ENCODE measurements around the gene PPTC7. TPM values are rescaled to one million over a fixed set of nuclear protein-coding genes. Genes with fewer than 3 reads are reported as not detected.
"Not testable (repeated sequence)": the region's sequence is repeated elsewhere in the genome, so short reads cannot be mapped to it uniquely, and the experiment has no call there.

PPTC7 gene
- total RNA-seq, 1 donor from 2014 or later = 10.3 TPM

DNA sequence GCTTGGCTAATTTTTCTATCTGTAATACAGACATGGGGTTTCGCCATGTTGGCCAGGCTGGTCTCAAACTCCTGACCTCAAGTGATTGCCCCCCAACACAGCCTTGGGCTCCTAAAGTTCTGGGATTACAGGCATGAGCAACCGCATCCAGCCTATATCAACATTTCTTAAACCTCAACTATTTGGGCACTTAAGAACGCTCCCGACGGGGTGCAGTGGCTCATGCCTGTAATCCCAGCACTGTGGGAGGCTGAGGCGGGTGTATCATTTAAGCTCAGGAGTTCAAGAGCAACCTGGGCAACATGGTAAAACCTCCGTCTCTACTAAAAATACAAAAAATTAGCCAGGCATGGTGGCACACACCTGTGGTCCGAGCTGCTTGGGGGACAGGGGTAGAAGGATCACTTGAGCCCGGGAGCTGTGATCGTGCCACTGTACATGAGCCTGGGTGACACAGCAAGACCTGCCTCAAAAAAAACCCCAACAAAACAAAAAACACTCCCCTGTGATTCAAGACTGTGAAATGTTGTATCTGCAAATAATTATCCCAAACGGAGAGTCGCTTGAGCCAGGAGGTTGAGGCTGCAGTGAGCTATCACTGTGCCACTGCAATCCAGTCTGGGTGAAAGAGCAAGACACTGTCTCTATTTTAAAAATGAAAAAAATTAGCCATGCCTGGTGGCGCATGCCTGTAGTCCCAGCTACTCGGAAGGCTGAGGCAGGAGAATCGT is 21.5 kb downstream of the PPTC7 start:
- DNase-seq = no peak

DNA sequence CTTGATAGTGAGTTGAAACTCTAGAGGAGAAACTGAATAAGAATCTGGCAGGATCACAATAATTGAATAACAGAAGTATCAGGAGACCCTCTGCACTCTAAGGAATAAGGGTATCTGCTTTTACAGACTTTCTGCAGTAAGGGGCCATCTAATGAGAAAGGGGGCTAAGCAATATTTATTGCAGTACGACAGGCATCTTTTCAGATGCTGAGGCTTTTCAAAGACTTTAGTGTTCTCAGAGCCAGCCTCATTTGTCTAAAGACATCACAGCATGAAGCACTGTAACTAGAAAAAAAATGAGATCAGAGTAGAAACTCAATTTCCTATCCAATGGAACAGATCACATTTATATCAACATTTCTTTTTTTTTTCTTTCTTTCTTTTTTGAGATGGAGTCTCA is 22.2 kb downstream of the PPTC7 start:
- no peak for DNase-seq

DNA sequence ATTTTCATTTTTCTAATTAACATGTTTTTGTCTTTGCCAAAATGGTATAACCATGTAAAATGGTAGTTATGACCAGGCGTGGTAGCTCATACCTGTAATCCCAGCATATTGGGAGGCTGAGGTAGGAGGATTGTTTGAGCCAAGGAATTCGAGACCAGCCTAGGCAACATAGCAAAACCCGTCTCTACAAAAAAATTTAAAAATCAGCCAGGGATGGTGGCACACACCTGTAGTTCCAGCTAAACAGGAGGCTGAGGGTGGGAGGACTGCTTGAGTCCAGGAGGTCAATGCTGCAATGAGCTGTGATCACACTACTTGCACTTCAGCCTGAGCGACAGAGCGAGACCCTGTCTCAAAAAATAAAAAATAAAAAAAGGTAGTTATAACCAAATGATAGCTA is 23.1 kb downstream of the PPTC7 start:
- no peak for DNase-seq

DNA sequence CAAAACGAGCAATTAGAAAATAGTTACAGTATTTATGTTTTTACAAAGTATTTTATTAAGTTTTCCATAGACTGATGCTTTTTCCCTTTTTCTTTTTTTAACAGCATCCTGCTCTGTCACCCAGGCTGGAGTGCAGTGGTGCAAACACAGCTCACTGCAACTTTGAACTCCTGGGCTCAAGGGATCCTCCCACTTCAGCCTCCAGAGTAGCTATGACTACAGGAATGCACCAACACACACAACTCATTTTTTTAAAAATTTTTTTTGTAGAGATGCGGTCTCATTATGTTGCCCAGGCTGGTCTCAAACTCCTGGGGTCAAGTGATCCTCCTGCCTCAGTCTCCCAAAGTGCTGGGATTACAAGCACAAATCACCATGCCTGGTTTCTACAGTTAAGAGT is 24.2 kb downstream of the PPTC7 start:
- not testable (repeated sequence) for DNase-seq

DNA sequence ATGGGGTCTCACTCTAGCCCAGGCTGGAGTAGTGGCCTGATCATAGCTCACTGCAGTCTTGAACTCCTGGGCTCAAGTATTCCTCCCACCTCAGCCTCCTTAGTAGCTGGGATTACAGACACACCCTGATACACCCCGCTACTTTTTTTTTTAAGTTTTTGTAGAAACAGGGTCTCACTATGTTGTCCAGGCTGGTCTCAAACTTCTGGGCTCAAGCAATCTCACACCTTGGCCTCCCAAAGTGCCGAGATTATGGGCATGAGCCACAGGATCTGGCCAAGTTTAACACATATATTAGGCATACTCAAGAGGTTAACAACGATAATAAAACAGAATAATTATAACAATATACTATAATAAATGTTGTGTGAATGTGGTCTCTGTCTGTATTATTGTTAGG is 25.8 kb downstream of the PPTC7 start:
- no peak for DNase-seq

DNA sequence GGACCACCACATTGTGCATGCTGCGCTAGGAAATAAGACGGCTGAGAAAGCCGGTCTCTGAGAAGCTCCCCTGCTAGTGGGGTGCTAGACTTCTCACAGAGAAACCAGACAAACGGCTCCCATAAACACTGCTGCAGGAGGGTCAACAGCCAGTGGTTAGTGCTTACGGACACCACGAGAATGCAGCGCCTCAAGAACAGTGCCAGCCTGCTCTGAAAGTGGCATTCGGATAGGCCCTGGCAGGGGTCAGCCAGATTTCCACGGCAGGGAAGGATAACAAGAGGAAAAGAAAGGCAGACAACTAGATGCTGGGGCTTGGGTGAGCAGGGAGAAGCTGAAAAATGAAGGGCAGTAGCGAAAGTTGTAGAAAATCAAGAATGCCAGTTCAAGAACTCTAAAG is 26.4 kb downstream of the PPTC7 start:
- DNase-seq = no peak

DNA sequence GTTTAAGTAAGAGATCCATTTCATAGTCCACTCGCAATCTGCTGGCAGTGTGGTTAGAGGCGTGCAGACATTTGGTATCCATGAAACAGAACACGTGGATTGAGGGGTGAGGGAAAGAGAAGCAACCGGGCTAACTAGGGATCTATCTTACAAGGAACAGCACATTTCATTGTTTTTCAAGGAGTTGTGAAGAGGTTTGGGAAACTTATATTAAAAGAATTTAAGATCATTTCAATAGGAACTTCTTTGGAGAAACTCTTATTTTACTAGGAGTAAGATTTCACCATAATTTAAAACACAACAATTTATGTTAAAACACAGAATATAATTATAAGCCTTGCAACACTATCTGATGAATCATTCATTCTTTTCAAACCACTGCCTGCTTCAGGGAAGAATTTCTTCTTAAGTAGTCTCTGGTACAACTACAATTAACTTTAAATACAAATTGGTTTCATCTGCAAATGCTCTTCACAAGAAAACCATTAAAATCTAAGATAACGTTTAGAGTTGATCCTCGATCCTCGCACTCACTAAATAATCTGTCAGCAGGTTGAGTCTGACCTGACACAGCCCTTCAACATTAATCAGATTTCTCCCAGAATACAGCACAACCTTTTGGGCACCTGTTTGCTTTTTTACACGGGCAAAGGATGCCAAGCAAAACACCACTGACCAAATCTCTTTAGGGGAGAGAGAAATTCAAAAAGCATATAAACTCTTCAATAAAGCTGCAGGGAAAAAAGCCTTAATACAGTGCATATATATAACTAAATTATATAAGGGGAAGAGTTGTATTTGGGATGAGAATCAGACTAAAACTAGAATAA is 27.3 kb downstream of the PPTC7 start:
- no peak for DNase-seq

DNA sequence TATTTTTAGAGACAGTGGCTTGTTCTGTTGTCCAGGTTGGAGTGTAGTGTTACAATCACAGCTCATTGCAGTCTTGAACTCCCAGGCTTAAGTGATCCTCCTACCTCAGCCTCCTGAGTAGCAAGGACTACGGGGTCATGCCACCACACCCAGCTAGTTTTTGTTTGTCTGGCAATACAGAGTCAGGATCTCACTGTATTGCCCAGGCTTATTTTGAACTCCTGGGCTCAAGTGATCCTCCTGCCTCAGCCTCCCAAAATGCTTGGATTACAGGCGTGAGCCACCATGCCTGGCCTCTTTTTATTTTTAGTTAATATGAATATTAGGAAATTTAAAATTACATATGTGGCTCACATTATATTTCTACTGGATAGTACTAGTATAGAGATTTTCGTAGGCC is 28.9 kb downstream of the PPTC7 start:
- DNase-seq = no peak

DNA sequence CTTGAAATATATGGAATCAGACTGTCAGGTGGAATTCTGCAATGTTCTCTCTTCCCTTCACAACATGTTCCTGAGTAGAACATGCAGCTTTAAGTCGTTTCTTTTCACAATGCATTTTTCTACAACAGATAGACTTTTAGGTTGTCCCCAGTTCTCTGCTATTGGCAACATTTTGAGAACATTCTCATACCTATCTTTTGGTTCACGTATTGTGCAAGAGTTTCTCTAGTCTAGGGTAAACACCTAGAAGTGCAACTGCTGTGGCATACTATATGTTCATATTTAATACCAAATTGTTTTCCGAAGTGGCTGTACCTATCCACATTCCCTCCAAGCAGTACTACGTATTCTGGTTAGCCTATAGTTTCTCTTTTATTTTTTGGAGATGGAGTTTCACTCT is 32.1 kb downstream of the PPTC7 start:
- DNase-seq = no peak

DNA sequence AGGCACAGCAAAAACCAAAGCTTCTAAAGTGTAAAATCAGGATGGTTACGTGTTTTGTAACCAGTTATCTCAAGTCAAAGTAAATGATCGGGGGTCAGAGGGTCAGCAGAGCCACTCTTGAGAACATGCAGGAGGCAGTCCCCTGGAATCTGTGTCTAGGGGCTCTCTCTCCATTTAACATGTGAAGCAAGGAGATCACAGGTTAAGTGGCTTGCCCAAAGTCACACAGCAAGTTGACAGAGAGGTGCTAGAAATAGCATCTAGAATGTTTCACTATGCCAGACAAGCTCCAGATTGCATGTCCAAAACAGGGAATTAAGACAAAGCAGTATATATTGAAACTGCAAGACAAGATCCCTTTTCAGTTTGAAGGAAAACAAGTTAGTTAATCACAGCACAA is 33.4 kb downstream of the PPTC7 start:
- no peak for DNase-seq

DNA sequence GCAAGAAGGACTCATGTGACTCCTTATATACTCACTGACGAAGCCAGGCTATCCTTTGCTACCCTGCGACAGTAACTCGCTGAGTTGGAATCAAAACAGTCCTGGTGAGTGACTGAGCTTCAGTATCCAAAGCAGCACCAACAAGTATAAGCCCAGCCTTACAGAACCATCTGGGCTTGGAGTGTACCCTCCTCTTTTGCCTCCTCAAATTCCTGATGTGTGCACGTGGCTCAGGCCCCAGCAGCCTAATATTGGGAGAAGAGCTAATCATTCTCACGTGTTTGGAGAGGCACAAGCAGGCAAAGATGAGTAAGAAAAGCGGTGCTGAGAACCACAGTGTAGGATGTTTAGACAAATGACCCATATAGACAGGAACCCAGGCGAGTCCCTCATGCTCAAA is 34.4 kb downstream of the PPTC7 start:
- no peak for DNase-seq

DNA sequence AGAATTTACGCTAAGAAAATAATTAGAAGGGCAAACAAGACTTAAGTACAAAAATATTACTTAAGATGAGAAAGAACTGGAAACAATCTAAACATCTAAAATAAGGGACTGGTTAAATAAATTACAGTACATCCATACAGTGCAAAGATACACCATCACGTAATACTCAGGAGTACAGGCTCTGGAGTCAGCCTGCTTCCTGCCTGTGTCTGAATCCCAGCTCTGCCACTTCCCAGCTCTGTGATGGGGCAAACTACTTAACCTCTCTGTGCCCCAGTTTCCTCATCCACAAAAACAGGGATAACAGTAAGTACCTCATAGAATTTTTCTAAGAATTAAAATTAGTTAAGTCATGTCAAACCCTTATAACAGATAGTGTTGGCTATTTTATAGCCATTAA is 36.0 kb downstream of the PPTC7 start:
- no peak for DNase-seq

DNA sequence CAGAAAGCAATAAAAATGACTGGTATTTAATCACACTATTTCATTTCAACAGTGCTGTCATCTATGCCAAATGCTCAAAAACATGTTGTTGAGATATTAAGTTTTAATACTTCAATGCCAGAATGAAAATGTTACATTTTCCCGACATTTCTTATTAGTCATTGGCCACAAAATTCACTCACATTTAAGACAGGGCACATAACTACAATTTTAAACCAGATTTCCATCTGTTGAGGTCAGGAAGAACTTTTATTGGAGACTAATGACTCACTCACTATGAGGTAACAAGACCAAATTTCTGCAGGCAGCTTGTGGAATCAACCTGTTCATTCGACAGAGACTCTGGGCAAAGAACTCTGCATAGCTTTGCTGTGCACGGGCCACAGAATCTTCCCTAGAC is 36.8 kb downstream of the PPTC7 start:
- DNase-seq = no peak

DNA sequence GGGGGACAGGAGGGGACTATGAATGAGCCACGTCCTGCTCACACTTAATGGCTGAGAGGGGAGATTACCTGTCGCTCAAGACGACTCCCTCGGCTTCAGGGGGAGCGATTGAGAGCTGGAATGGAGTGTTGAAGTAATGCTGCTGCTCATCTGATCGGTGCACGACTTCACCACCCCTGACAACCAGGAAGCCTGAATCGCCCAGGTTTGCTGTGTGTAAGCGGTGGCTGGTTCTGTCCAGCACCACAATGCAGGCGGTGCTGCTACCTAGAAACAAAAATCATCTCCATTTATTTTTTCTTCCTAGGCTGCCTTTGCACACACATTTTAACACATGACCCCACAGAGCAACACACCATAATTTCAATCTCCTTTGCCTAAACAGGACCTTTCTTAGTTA is 37.3 kb downstream of the PPTC7 start:
- DNase-seq = no peak

DNA sequence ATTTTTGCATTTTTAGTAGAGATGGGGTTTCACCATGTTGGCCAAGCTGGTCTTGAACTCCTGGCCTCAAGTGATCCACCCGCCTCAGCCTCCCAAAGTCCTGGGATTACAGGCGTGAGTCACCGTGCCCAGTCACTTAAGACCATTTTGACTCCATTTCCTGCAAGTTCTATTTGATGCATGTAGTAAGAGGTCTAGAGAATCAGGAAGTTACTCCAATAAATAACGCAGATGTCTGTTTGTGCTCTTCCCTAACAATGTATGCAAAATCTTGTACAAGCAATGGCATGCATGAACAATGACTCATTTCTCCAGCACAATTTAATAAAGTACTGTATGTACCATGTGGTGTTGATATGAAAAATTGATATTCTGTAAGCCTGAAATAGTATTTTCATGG is 37.9 kb downstream of the PPTC7 start:
- not testable (repeated sequence) for DNase-seq

DNA sequence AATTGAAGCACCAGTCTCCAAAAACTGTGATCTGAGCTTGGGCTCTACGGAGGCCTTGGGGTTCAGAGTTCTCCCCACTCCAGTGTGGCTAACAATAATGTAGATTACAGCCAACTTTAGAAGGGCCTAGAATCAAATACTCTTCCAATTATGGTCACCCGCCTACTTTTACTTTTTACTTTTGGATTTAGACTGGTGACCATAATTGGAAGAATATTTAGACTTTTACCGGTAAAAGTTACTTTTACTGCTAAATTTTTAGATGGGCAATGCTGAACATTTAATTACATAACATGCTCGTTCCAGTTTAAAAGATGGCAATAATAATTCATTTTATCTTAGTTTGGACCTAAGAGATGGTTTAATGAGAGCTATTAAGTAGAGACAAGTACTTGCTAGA is 39.2 kb downstream of the PPTC7 start:
- no peak for DNase-seq

DNA sequence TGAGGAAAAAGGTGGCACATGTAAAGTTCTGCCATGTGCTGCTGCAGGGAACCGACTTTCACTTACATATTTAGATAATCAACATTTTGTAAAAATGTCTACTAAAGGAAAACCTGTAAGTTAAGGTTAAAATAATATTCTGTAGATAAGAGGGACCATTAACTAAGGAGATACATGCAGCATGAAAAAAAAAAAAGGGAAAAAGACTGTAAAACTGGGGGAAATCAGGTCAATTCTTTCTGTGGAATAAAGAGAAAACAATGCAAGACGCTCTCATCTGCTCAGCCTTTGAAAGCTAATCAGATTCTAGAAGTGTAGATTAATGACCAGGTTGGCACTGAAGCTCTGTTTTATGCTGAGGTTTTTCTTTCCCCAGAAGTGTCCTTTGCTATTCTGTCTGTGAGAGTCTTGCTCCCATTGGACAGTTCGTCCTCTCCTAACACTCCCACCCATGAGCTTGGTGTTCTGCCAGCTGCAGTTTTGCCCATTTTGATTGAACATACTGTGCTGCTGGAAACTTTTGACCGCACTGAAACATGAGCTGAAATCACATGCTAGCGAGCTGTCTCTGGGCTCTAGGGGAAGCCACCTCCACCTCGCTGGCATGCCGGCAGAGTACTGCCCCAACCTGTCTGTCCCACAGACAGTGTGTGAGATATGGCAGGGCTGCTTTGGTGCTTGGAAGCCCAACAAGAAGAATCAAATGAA is 39.7 kb downstream of the PPTC7 start:
- peak; percentile 63 for DNase-seq

DNA sequence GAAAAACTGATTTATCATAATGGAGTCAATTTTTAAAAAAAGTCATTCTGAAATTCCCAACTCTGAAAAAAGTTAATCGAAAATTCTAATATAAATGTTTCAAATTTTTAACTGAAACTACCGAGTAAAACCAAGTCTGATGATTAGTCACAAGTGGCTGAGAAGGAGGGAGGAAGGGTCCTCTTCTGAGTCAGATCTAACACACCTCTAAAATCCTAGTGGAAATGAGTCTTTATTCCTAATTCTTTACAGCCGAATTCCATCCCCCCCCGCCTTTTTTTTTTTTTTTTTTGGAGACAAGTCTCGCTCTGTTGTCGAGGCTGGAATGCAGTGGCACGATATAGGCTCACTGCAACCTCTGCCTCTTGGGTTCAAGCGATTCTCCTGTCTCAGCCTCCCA is 43.1 kb downstream of the PPTC7 start:
- DNase-seq = no peak

DNA sequence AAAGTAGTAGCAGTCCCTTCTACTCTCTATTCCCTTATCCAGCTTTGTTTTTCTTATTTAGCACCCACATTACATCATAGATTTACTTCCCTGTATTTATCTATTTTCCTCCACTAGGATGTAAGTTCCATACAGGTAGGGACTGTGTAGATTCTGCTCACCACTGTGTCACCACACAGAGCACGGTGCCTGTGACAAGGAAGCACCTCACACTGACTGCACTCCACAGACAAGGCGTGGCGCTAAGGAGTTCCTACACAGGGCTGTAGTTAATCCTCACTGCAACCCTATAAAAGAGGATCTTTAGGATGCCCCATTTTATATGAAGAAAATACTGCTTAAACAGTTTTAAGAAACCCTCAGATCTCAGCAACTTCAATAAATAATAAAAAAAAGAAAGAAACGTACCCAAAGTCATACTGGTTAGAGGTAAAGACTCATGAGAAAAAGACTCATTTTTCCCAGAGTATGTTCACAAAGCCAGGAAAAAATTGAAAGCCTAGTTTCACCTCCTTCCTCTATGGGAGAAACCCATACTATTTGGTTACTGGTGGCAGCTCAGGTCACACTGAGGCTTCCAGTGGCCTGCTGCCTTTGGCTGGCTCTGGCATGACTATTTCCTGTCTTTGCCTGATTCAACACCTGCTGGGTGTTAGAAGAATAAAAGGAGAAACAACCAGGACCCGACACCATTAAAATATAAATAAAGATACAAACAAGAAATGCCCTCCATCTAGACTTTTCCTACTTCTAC is 44.1 kb downstream of the PPTC7 start:
- DNase-seq = no peak

DNA sequence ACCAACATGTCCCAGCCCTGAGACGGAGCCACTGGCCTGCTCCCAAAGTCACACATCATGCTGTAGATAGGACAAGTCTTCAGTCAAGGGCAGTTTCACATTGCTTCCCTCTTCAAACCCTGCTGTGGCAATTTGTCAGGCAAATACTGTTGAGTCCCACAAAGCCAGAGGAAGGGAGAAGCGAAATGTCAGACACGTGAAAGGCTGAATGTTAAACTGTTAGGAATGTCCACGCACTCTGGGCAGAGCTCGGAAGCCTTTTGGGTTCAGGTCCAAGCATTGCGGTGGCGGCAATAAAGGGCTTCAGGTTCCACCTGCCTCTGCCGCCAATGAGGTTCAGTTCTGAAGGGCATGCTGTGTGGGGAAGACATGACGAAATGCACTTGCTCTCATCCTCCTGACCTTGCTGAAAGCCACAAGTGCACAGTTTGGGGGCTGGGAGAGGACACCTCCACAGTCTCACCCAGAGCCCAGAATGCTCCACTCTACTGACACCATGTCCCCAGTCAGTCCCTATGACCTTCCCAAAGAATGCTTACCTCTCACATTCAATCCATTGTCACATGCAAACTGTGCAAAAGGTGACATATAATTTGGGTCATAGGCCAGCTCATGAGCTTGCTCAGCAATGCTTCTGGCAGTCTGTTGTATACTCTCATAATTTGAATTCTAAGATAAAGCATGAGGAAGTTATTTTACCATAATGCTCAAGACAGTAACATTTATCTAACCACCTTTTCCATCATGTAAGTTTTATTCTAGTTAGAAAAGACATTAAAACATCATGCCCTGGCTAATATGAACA is 45.3 kb downstream of the PPTC7 start:
- no peak for DNase-seq

DNA sequence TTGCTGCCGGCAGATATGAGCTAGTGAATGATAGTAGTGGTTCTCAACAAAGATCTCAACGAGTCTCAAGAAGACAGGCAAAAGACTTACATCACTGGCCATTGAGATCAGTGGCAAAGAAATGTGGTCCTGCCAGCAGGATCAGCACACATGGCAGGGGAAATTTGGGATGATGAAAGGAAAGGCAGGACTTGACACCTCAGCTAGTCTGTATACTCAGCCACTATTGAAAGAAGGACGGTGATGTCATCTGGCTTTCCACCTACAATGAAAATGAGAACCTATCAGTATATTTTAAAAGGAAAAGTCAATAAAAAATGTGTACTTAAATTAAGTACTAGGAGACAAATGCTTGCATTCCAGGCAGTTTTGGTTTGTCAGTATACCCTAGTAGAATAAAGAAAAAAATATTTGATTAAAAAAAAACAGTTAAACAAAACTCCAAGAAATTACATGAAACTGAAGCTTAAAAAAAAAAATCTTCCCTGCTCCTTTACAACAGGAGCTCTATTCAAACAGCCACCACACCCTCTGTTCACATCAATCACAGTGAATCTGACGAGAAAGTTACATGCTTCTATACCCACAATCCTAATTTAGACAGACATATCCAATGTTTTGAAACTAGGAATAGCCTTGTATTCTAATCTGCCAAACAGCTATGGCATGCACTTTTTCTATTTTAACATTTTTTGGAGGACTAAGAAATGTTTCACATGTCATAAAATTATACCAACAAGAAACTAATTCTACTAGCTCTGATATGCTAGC is 46.1 kb downstream of the PPTC7 start:
- DNase-seq = no peak
